Fibroblast of skin of right biceps (primary cell): Measurements from ENCODE around the gene SLC35B2.

Source experiments
- DNase-seq: peaks from one replicate; pipeline ENCODE4 v3.0.0-alpha.2; 2013

Gene SLC35B2

DNA sequence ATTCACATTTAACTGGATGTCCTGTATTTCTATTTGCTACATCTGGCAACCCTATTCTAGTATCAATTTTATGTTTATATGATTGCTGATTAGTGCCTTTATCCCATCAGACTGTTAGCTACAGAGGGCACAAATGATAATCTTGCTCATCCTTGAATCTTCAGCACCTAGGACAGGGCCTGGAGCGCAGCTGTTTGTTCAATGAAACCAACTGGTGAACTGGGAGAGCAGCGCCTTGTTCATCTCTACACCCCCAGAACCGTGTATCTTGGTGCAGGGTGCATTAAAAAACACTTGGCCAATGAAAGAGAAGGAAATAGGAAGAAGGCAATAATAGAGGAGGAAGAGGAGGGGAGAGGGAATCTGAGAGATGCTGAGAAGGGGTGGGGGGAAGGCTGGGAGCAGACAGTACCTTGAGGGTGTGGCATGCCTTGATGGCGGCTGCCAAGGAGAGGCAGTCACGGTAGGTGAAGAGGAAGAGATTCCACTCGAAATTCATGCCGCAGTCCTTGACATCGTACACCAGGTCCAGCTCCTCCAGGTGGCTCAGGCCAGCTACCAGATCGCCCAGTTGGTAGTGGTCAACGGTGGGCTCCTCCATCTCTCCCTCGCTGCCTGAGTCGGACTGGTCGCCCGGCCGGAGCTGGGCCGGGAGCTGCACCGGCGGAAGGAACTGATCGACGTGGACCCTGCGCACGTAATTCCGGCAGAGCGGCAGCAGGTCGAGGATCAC lies 28.4 kb upstream of the SLC35B2 start:
- DNase-seq, result peak; percentile 22

DNA sequence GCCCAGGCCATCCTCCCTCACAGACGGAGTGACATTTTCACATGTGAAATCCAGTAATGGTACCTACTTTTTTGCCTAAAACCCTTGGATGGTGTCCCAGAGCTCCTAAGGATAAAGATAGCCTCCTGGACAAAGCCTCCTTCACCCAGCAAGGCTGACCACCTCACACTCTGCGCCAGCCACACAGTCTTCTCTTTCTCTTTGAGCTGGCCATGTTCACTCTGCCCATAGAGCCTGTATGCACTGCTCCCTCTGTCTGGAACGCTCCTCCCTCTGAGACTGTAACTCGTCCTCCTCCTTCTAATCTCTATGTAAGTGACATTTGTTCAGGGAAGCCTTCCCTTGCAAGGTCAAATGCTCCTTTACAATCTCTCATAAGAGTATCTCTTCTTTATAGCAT lies 27.5 kb upstream of the SLC35B2 start:
- no peak for DNase-seq

DNA sequence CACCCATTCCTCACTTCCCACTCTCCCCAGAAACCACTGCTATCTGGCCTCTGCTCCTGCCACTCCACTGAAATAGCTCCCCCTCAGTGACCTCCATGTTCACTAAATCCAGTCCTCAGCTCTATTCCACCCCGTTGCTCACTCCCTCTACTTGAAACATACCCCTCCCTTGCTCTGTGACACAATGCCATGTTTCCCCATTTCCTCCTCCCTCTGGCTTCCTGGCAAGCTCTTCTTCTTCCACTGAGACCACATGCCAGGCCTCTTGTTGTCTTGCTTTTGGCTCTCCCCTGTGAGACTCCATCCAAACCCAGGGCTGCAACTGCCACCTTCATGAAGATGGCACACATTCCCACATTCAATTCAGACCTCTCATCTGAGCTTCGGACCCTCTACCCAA lies 26.8 kb upstream of the SLC35B2 start:
- DNase-seq, result no peak

DNA sequence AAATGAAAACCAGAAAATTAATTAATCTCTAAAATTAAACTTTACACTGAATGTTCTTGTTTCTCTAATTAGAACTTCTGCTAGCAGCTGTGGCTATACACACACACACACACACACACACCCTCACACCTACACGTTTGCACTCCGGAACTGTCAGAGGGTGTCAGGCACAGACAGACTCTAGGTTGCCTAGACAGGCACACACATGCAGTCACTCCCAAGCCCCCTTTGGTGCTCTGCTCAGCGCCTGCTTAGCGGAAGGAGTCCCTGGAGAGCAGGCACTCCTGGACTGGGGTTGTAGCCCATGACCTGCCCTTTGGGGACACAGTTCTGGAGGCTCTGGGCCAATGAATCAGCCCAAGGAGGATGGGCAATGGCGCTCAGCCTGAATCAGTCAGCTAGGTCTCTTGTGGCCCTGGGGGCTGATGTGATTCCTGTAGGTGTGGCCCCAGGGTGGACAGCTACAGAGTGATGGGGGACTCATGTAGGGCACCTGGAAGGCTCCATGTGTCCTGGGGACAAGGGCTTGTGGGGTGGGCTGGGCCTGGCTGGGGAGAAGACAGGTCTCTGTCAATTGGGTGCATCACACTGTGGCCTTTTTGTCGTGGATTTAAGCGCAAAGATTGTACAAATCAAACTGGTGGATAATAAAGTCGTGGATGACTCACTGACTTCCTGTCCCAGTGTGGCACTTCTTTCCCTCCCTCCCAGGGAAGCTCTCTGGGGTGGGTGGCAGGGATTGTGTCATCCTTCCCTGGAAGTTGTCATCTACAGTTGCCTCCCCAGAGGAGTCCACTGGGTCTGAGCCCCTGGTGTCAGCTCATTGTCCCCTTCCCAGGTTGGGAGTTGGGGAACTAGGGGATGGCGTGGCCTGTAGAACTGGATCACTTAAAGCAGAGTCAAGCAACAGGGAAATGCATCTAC lies 21.7 kb upstream of the SLC35B2 start:
- peak; percentile 11 for DNase-seq

DNA sequence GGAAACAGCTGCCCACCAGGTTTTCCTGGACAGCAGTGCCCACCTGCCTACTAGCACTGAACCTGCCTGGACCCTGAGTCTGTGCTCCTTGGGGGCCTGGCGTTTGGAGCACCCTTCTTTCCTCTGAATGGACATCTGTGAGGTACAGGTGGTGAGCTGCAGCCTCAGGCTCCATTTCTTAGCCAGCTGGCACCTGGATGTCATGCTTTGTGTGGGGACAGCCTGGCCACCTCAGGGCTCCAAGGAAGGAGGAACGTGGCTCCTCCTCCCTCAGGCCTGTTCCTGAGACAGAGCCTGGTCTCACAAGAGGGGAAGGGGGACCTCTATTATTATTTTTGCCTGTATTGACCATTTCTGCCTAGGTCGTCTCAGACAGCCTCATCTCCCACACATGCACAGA lies 21.0 kb upstream of the SLC35B2 start:
- DNase-seq, result no peak

DNA sequence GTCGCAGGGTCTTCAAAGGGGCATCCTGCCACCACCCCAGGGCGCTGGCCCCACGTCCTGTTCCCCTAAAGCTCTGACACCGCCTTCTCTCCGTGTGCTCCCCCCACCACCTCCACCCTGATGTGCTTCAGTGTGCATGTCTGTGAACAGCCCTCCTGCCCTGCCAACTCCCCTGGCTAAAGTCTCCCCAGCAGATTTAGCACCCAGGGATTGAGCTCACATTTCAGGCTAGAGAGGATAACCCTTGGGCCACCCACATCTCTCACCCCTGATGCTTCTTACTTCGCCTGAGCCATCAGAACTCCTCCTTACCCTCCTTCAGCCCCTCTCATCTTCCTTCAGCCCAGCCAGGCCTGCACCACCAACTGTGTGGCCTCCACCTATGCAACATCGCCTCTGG lies 20.4 kb upstream of the SLC35B2 start:
- DNase-seq, result no peak

DNA sequence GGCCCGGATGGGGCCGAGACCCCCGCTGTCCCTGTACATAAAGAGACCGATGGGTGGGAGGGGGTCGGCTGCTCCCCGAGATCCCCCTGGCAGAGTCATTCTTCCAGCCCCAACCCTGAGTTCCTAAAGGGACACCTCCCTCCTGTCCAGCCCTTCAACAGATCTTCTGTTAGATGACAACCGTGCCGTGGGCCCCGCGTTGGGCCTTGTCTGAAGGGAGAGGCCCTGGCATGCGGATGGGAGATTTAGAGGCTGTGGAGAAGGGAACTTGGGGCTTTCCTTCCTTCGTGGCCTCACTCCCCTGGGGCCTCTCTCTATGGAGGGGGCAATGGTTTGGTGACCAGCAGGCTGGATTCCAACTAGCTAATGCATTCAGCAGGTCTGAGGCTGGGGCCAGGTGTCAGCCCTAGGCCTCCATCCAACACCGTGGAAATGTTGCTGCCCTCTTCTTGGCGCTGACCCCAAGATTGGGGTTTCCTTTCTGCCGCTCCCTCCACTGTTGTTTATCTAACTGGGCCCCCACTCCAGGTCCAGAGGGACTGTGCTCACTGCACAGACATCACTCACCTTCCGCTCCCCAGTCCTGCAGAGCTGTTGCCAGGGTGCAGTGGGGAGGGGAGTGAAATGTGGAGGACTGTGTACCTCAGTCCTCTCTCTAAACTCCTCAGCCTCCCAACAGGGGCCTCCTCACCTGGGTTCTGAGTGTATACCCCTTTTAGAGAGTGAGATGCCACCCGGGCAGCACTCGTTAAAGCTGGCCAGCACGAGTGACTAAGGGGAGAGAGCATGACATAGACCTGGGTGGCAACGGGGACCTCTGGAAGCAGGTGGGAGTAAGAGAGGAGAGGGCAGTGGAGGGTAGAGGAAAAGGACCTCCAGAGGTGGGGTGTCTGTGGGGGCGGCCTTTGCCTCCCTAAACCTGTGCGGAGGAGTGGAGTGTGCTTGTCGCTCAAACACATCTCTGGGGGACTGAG lies 19.6 kb upstream of the SLC35B2 start:
- DNase-seq, result no peak

DNA sequence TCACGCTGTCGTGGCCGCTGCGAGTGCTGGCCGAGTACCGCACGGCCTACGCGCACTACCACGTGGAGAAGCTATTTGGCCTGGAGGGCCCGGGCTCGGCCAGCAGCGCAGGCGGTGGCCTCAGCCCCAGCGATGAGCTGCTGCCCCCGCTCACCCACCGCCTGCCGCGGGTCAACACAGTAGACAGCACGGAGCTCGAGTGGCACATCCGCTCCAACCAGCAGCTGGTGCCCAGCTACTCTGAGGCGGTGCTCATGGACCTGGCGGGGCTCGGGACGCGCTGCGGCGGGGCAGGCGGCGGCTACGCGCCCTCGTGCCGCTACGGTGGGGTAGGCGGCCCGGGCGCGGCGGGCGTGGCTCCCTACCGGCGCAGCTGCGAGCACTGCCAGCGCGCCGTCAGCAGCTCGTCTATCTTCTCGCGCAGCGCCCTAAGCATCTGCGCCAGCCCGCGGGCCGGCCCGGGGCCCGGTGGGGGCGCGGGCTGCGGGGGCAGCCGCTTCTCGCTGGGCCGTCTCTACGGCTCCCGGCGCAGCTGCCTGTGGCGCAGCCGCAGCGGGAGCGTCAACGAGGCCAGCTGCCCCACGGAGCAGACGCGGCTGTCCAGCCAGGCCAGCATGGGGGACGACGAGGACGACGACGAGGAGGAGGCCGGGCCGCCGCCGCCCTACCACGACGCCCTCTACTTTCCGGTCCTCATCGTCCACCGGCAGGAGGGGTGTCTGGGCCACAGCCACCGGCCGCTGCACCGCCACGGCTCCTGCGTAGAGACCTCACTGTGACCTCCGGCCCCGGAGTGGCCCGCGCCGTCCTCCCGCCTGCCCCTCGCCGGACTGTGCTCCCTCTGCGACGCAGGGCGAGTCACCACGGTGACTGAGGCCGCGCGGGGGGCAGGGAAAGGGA lies 18.7 kb upstream of the SLC35B2 start:
- no peak for DNase-seq

DNA sequence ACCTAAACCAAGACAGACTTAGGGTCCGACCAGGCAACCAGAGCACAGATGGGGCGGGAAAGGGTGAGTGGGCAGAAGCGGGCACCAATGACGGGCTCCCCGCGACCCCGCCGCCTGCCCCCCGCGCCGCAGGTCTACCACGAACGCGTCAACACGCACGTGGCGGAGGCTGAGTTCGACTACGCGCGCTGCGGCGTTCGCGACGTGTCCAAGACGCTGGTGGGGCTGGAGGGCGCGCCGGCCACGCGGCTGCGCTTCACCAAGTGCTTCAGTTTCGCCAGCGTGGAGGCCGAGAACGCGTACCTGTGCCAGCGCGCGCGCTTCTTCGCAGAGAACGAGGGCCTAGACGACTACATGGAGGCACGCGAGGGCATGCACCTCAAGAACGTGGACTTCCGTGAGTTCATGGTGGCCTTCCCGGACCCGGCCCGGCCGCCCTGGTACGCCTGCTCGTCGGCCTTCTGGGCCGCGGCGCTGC lies 18.0 kb upstream of the SLC35B2 start:
- no peak for DNase-seq

DNA sequence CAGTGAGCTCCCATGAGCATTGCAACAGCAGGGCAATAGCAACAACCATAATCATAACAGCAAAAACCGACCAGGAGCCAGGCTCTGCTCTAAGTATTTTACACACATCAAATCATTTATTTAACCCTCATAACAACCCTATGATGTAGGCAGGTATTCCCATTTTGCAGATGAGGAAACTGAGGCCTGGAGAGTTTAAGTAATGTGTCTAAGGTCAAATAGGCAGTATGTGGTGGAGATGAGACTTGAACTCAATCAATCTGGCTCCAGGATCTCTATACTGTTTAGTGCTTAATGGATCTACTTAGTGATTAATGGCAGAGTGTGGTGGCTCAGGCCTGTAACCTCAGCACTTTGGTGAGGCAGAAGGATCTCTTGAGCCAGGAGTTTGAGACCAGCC lies 16.3 kb upstream of the SLC35B2 start:
- no peak for DNase-seq

DNA sequence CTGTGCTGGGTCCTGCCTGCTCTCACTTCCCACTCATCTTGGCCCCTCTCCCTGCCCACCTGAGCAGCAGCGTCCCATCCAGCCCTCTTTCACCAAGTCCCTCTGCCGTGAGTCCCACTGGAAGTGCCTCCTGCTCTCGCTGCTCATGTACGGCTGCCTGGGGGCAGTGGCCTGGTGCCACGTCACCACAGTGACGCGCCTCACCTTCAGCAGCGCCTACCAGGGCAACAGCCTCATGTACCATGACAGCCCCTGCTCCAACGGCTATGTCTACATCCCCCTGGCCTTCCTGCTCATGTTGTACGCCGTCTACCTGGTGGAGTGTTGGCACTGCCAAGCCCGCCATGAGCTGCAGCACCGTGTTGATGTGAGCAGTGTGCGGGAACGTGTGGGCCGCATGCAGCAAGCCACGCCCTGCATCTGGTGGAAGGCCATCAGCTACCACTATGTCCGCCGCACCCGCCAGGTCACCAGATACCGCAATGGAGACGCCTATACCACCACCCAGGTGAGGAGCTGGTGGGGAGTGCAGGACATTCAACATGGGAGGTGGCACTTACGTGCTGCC lies 15.8 kb upstream of the SLC35B2 start:
- no peak for DNase-seq

DNA sequence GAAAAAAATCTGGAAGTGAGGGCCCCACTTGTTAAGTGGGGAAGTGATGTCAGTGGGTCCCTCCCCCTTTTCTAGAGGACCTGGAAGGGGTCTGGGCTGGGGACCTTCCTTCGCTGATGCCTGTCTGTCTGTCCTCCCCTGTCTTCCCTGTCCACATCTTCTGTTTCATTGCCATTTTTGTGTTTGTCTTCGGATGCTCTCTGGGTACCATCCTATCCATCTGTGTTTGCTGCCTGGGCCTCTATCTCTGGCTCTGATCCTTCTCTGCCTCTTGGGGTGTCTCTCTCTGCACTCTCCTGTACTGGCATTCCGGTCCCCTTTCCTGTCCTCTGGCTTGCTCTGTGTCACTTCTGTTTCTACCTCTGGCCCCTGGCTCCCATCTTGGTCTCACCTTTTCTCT lies 15.2 kb upstream of the SLC35B2 start:
- DNase-seq, result no peak

DNA sequence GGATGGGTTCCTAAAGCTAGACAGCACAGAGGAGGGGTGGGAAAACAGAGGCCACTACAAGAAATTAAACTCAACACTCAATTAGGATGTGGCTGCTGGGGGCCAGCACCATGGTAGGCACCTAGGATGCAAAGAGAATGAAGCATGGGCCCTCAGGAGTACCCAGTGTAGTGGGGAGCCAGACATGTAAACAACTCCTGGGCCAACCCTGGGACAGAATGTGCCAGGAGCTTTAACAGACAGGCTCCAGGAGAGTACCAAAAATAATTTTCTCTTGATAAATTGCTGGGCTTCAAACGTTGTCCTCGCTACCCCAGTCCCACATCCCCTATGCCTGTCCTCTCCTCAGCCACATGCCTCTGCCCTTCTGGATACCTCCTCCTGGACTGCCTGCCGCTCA lies 14.6 kb upstream of the SLC35B2 start:
- no peak for DNase-seq

DNA sequence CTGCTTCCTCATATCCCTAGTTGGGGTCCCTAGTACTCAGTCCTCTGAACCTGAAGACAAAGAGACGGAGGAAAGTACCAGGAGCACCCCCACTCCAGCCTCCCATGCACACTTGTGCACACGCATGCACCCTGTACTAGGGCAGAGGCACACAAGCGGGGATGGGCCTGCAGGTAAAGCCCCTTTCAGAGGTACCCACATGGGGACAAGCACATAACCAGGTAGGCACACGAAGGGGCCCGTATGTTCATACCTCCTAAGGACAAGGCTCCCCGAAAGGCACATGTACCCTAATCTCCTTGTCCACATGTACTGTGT lies 14.0 kb upstream of the SLC35B2 start:
- DNase-seq, result no peak

DNA sequence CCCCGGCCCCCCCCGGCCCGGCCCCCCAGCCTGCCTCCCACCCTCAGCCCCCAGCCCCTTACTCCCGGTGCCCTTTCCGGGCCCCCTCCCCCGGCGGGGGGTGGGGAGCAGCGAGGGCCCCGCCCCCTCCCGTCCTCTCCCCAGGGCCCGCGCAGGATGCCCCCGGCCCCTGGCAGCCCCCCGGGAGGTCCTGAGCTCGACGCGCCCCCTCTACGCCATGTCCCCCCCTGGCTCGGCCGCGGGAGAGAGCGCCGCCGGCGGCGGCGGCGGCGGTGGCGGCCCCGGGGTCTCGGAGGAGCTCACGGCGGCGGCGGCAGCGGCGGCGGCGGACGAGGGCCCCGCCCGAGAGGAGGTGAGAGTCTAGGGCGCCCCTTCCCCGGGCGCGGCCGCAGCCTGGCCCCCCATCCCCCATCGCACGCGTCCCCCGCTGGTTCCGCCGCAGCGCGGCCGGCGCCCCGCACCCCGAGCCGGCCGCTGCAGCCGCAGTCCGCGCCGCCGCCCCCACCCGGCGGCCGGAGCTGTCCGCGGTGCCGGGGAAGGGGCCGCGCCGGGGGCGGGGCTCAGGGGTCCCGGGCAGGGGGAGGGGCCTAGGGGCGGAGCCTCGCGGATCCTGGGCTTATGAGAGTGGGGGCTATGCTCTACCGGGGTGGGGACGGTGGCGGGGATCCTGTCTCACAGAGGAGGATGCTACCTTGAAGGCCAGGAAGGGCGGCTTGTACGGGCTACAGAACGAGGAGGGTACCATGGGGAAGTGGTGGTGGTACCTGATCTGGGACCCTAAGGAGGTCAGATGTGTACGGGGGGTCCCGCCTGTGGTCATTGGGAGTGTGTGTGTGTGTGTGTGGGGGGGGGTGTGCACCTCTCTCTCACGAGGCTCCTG lies 13.4 kb upstream of the SLC35B2 start:
- no peak for DNase-seq

DNA sequence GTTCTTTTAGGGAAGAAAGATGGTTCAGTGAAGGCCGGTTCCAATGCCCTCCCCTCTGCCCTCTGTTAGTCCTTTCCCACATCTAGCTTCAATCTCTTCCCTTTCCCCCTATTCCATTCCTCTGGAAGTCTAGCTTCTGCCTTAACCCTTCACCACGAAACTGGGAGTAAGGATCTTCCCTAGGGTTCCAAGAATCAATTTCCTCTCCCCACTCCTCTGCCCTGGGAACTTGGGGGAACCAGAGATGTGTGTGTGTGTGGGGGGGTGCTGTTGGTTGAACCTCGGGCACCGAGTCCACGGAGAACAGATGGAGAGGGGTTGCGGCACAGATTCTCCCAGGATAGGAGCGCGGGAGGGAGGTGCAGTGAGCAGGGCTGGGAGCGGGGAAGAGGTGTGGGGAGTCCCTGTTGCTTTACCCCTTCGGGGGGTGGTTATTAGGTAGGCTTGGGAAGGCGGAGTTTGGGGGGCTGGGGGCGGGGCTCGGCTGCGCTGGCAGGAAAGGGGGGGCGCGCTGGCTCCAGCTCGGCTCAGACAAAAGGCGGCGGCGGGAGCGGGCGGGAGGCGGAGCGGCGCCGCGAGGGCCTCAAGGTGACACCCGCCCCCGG lies 12.7 kb upstream of the SLC35B2 start, which contains the start of gene TMEM151B:
Gene TMEM151B, plus strand, starts transcription at position 530 of the 605 bp plus-strand sequence. CDS start 293 bp downstream, outside the sequence.
- no peak for DNase-seq

DNA sequence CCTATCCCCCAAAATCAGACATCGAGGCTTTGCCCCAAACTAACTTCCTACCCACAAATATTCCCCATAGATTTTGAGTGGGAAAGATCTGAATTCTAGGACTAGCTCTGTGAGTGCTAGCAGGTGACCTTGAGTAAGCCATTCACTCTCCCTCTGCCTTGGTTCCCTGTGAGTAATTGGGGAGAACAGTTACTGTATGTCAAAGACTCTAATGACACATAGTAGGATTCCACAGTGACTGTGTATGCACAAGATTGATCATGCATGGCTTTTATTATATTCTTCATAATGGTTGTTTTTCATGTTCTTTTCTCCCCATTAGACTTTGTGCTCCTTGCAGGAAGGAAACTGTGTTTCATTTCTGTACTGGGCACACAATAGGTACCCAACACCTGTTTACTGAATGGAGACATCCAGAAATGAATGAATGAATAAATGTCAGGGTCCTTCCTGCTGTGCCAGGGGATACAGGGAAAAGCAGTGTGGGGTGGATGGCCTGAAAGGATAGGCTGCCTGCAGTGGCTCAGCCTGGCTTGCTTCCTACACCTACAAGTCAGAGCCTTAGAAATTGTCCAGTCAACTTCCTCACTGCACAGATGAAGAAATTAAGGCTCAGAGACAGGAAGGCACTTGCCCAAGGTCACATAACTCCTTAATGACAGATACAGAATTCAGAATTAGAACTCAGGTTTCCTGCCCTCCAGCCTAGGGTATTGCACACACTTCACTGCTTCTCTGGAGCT lies 12.0 kb upstream of the SLC35B2 start:
- no peak for DNase-seq

DNA sequence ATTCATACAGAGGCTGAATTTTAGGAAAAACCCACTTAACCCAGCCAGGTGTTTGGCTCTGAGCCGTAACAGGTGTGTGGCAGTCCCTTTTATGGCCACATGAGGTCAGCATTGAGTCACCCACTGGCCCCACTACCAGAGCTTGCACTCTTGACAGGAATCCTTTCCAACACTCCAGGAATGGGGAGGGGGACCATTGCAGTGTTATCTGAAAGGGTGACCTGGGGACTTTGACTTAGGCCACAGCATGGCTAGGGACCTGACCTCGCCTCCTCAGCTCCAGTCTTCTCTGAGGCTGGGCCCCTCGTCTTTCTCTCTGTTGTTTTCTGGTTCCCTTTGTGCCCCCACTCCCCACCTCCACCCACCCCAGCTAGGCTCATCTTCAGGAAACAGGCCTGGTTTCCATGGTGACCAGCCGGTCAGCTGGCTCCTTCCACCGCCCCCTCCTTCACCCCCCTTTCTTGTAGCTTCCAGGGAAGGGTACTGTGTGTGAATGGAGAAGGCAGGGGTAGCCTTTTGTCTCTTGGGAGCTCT lies 10.8 kb upstream of the SLC35B2 start:
- peak; percentile 29 for DNase-seq

DNA sequence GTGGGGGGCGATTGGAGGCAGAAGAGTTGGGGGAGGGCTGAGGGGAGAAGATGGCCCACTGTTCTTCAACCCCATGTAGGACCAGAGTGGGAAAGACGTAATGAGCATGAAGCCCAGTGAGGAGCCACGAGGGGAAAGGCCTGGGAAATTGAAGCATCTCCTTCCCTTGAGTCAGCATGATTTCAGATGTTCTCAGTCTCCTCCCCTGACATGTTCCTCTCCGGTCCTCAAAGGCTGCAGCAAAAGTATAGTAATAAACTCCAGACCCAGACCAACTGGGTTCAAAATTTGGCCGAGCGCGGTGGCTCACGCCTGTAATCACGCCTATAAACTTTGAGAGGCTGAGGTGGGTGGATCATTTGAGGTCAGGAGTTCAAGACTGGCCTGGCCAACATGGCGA lies 9.9 kb upstream of the SLC35B2 start:
- no peak for DNase-seq
